DND-41 (cell line): ENCODE data around the gene CCDC102A.

Source experiments
- CTCF ChIP-seq: IDR thresholded peaks from 2 replicates; pipeline ENCODE4 v1.5.1; 2012; ENCODE audit warnings: borderline replicate concordance, low read length, moderate library complexity, mild to moderate bottlenecking; ENCODE audit not compliant: poor library complexity, severe bottlenecking; ENCODE audit errors: extremely low read depth
- EZH2 ChIP-seq: IDR thresholded peaks from 3 replicates; pipeline ENCODE4 v1.6.1; 2012; ENCODE audit warnings: borderline replicate concordance, low read depth, mild to moderate bottlenecking, moderate library complexity, low read length, inconsistent platforms; ENCODE audit not compliant: severe bottlenecking

- TF ChIP-seq EZH2 (no peak), CTCF (no peak)
Observed at GRCh38 chr16:57527027-57527426, 9.3 kb downstream of the CCDC102A start.
